SK-N-SH (cell line): Measurements from ENCODE around the gene SLC1A2. TPM values are rescaled to one million over a fixed set of nuclear protein-coding genes. Genes with fewer than 3 reads are reported as not detected.

Experiments used
- CTCF ChIA-PET: fragments of 300-600, 350-600 bp; formaldehyde crosslinking; extraction: SDS; loops from one replicate; lab custom pipeline; 2021; lab: Yijun Ruan, JAX
- POLR2A ChIA-PET: fragments of 350-600 bp; sonication (Branson Sonifier 250); formaldehyde crosslinking; extraction: SDS; loops from one replicate; lab custom pipeline; 2020; ENCODE audit warnings: antibody characterized with exemption, inconsistent platforms; lab: Yijun Ruan, JAX
- DNase-seq: peaks from one replicate; pipeline ENCODE4 v3.0.0; 2012
- H2AFZ ChIP-seq: fragments of 200-600 bp; sonication (generic); 2 replicates; pipeline ENCODE4 v1.8.1; 2016; ENCODE audit warnings: antibody characterized with exemption, mild to moderate bottlenecking, low read depth
- H3F3A ChIP-seq: fragments of 200-600 bp; sonication (generic); replicated peaks from 2 replicates; pipeline ENCODE3; 2016; ENCODE audit warnings: antibody characterized with exemption, mild to moderate bottlenecking; ENCODE audit not compliant: insufficient read depth
- H3K27ac ChIP-seq, 2 experiments: fragments of 200-500 bp in 1 of 2; fragments of 200-600 bp in 1 of 2; sonication (Bioruptor generic) in 1 of 2; sonication (generic), shearing (Covaris generic) in 1 of 2; 2 replicates each; pipeline versions ENCODE4 v1.5.1 to v1.6.1; 2014 to 2016; ENCODE audit warnings: low read depth in 2 of 2, inconsistent platforms in 1 of 2, low read length in 1 of 2, mild to moderate bottlenecking in 1 of 2, mixed read lengths in 1 of 2
- H3K27me3 ChIP-seq: fragments of 200-600 bp; sonication (generic), shearing (Covaris generic); 2 replicates; pipeline ENCODE4 v1.6.1; 2016; ENCODE audit warnings: mixed run types; ENCODE audit not compliant: insufficient read depth
- H3K36me3 ChIP-seq, 2 experiments: fragments of 200-500 bp in 1 of 2; fragments of 200-600 bp in 1 of 2; sonication (Bioruptor generic) in 1 of 2; sonication (generic) in 1 of 2; replicated peaks in 1 of 2; 2 replicates each; pipeline versions ENCODE3 to v1.5.1; 2014 to 2016; ENCODE audit warnings: low read length in 1 of 2, mild to moderate bottlenecking in 1 of 2; ENCODE audit not compliant: insufficient read depth in 2 of 2, control insufficient read depth in 1 of 2
- H3K4me1 ChIP-seq, 2 experiments: fragments of 200-500 bp in 1 of 2; fragments of 200-600 bp in 1 of 2; sonication (Bioruptor generic) in 1 of 2; sonication (generic), shearing (Covaris generic) in 1 of 2; 2 replicates each; pipeline versions ENCODE4 v1.5.1 to v1.6.1; 2014 to 2016; ENCODE audit warnings: low read depth in 1 of 2, low read length in 1 of 2, mixed run types in 1 of 2; ENCODE audit not compliant: insufficient read depth in 2 of 2, control insufficient read depth in 1 of 2
- H3K4me2 ChIP-seq: fragments of 200-600 bp; sonication (generic), shearing (Covaris generic); 2 replicates; pipeline ENCODE4 v1.6.1; 2017; ENCODE audit warnings: mixed run types
- H3K4me3 ChIP-seq, 2 experiments: fragments of 200-500 bp in 1 of 2; fragments of 200-600 bp in 1 of 2; sonication (Bioruptor generic) in 1 of 2; sonication (generic), shearing (Covaris generic) in 1 of 2; 2 replicates each; pipeline versions ENCODE4 v1.5.1 to v1.8.1; 2014 to 2016; ENCODE audit warnings: low read depth in 2 of 2, inconsistent platforms in 1 of 2, low read length in 1 of 2, mild to moderate bottlenecking in 1 of 2, mixed read lengths in 1 of 2, moderate library complexity in 1 of 2
- H3K79me2 ChIP-seq: fragments of 200-600 bp; sonication (generic); 2 replicates; pipeline ENCODE4 v1.8.1; 2017; ENCODE audit warnings: mild to moderate bottlenecking; ENCODE audit not compliant: insufficient read depth
- H3K9ac ChIP-seq: fragments of 200-600 bp; sonication (generic); 2 replicates; pipeline ENCODE4 v1.6.1; 2017; ENCODE audit warnings: mixed run types
- H3K9me2 ChIP-seq: fragments of 200-600 bp; sonication (generic); 2 replicates; pipeline ENCODE4 v1.6.1; 2017; ENCODE audit warnings: mixed run types
- H3K9me3 ChIP-seq: fragments of 200-600 bp; sonication (generic); 2 replicates; pipeline ENCODE4 v1.6.1; 2017; ENCODE audit warnings: mixed run types, mild to moderate bottlenecking, moderate library complexity
- H4K20me1 ChIP-seq: fragments of 200-600 bp; sonication (generic); 2 replicates; pipeline ENCODE4 v1.6.1; 2017; ENCODE audit warnings: mild to moderate bottlenecking, mixed run types; ENCODE audit not compliant: insufficient read depth
- ELF1 ChIP-seq: IDR thresholded peaks from 2 replicates; pipeline ENCODE4 v1.4.0; 2012
- EZH2phosphoT487 ChIP-seq: fragments of 200-600 bp; sonication (generic); IDR thresholded peaks from 2 replicates; pipeline ENCODE4 v1.6.1; 2017; ENCODE audit warnings: low read depth, mixed run types, mild to moderate bottlenecking, antibody characterized with exemption, moderate library complexity, borderline replicate concordance
- GABPA ChIP-seq: IDR thresholded peaks from 2 replicates; pipeline ENCODE4 v1.4.0; 2012; ENCODE audit warnings: low read depth, mild to moderate bottlenecking
- MAX ChIP-seq: IDR thresholded peaks from 2 replicates; pipeline ENCODE4 v1.4.0; 2012; ENCODE audit warnings: low read depth
- MXI1 ChIP-seq: IDR thresholded peaks from 2 replicates; pipeline ENCODE4 v1.6.1; 2012; ENCODE audit warnings: mild to moderate bottlenecking, low read depth, low read length, improper control_type of control experiment
- NRF1 ChIP-seq: IDR thresholded peaks from 2 replicates; pipeline ENCODE4 v1.6.1; 2012; ENCODE audit warnings: low read depth, mild to moderate bottlenecking, low read length
- RAD21 ChIP-seq: IDR thresholded peaks from 2 replicates; pipeline ENCODE4 v1.6.1; 2012; ENCODE audit warnings: mild to moderate bottlenecking, low read length
- RCOR1 ChIP-seq: fragments of 150-350 bp; IDR thresholded peaks from 2 replicates; pipeline ENCODE4 v1.6.1; 2017; ENCODE audit warnings: antibody characterized with exemption, low read length
- REST ChIP-seq: IDR thresholded peaks from 2 replicates; pipeline ENCODE4 v1.6.1; 2012; ENCODE audit warnings: mild to moderate bottlenecking, low read depth, low read length, moderate library complexity
- RXRA ChIP-seq: IDR thresholded peaks from 2 replicates; pipeline ENCODE4 v1.4.0; 2012; ENCODE audit warnings: low read depth, mild to moderate bottlenecking, borderline replicate concordance
- TAF1 ChIP-seq: IDR thresholded peaks from 2 replicates; pipeline ENCODE4 v1.6.1; 2012; ENCODE audit warnings: low read depth, mild to moderate bottlenecking, low read length, moderate library complexity, borderline replicate concordance
- TCF12 ChIP-seq: IDR thresholded peaks from 2 replicates; pipeline ENCODE4 v1.4.0; 2012
- USF1 ChIP-seq: IDR thresholded peaks from 2 replicates; pipeline ENCODE4 v1.4.0; 2012; ENCODE audit warnings: low read depth, borderline replicate concordance
- USF2 ChIP-seq: fragments of 150-350 bp; IDR thresholded peaks from 2 replicates; pipeline ENCODE4 v1.6.1; 2017; ENCODE audit warnings: antibody characterized with exemption, low read length, low read depth, borderline replicate concordance
- ZBTB33 ChIP-seq: IDR thresholded peaks from 2 replicates; pipeline ENCODE4 v1.4.0; 2012; ENCODE audit warnings: low read depth, borderline replicate concordance
- WGBS: methylation state at CpG from one replicate; pipeline ENCODE4 v1.1.6; 2017; ENCODE audit warnings: low lambda C conversion rate; 5-methylcytosine and 5-hydroxymethylcytosine counted together
- polyA plus RNA-seq, 3 experiments: library from polyadenylated mRNA; depleted of rRNA; stranded (reverse); fragments of >200 nt; gene quantifications; 2 replicates each; pipeline ENCODE4 v1.2.3, GENCODE V29; 2012

SLC1A2 gene
- polyA plus RNA-seq, 1 of the 3 experiments (the other 2 are of a cell fraction), result under 0.01 TPM

- Histone ChIP-seq H3K27ac (no peak overlapping the region), H3K9me3 (no peaks in the 10 kb centered on the region), H2AFZ (no peak overlapping the region), H3K9me2 (no peaks in the 10 kb centered on the region), H3K79me2 (no peaks in the 10 kb centered on the region), H3K4me1 (peaks cover 0 to 2% of the 10 kb centered on the region in 2 experiments; a peak in 2 of 4 replicates), H3K4me2 (no peak overlapping the region), H3K27me3 (no peaks in the 10 kb centered on the region), H3F3A (peaks cover 6% of the 10 kb centered on the region), H3K9ac (no peak overlapping the region), H3K36me3 (no peaks in the 10 kb centered on the region), H3K4me3 (no peak overlapping the region), H4K20me1 (no peaks in the 10 kb centered on the region)
- CTCF ChIA-PET, result interaction anchor here (0.6 to 3.5 kb wide), 6 partner anchors 12 to 314 kb away, joined by 3 to 14 read pairs (median 3); no protein-coding TSS in a partner anchor
- POLR2A ChIA-PET, result no interaction called here
- DNase-seq, result no peak
- WGBS, result 96% methylated on average over 1 of the region's 1 CpG
- TF ChIP-seq RCOR1, result no peak
- TF ChIP-seq RXRA, result no peak
- TF ChIP-seq NRF1, result no peak
- no peak for TF ChIP-seq MAX
- TF ChIP-seq EZH2phosphoT487, result no peak
- no peak for TF ChIP-seq TAF1
These were observed 178.3 kb downstream of the SLC1A2 start for GRCh38 chr11:35241083-35241482.

GRCh38 chr11:35239471-35240075 lies 179.8 kb downstream of the SLC1A2 start:
- H3K9me2 ChIP-seq, result no peaks in the 10 kb centered on the region
- H3K27me3 ChIP-seq, result no peaks in the 10 kb centered on the region
- no peak overlapping the region for H3K4me2 ChIP-seq
- TF ChIP-seq USF2 (no peak), USF1 (no peak), TCF12 (no peak), GABPA (no peak), RAD21 (no peak), ELF1 (no peak), ZBTB33 (no peak), NRF1 (no peak), MXI1 (no peak), REST (no peak)
- H3K36me3 ChIP-seq, result no peaks in the 10 kb centered on the region
- 83% methylated on average over 4 of the region's 4 CpGs for WGBS
- ChIA-PET POLR2A (no interaction called here), CTCF (interaction anchor here (0.8 to 3.5 kb wide), 8 partner anchors 9 to 313 kb away, joined by 3 to 14 read pairs (median 3); no protein-coding TSS in a partner anchor)
- H2AFZ ChIP-seq, result no peak overlapping the region
- H3K4me3 ChIP-seq, result no peak overlapping the region
- H3K79me2 ChIP-seq, result no peaks in the 10 kb centered on the region
- H3K27ac ChIP-seq, result no peak overlapping the region
- H3K4me1 ChIP-seq, result peaks cover 0 to 2% of the 10 kb centered on the region in 2 experiments; a peak in 2 of 4 replicates
- no peak overlapping the region for H3K9ac ChIP-seq
- peaks cover 14% of the 10 kb centered on the region for H3F3A ChIP-seq
- H4K20me1 ChIP-seq, result no peaks in the 10 kb centered on the region
- H3K9me3 ChIP-seq, result no peaks in the 10 kb centered on the region
- no peak for DNase-seq
